GM19438 (cell line): ENCODE measurements around the gene NDUFC2.
"Not testable (repeated sequence)": the region's sequence is repeated elsewhere in the genome, so short reads cannot be mapped to it uniquely, and the experiment has no call there.

Experiments used
- ATAC-seq: cut with Tn5 transposase; IDR thresholded peaks from one replicate; pipeline ENCODE4 v1.9.1; 2021; ENCODE audit warnings: low read depth; ENCODE audit not compliant: unreplicated experiment

Gene NDUFC2

GRCh38 chr11:78079232-78080083, at the start of gene NDUFC2:
Gene NDUFC2, minus strand, starts transcription at chr11:78079862. Its CDS starts 118 bp downstream, at chr11:78079744.
- ATAC-seq: peak; percentile 87

- no peak for ATAC-seq
These were observed 47.7 kb upstream of the NDUFC2 start for GRCh38 chr11:78127403-78127802.

GRCh38 chr11:78112582-78113275, 33.1 kb upstream of the NDUFC2 start:
- ATAC-seq: peak; percentile 77

GRCh38 chr11:78111298-78111697, 31.6 kb upstream of the NDUFC2 start:
- no peak for ATAC-seq

- no peak for ATAC-seq
These were observed 31.2 kb upstream of the NDUFC2 start for GRCh38 chr11:78110830-78111229.

GRCh38 chr11:78110351-78110750, 30.7 kb upstream of the NDUFC2 start:
- ATAC-seq: no peak

GRCh38 chr11:78109081-78110015, 29.7 kb upstream of the NDUFC2 start:
- ATAC-seq: no peak

- no peak for ATAC-seq
These were observed 21.2 kb upstream of the NDUFC2 start for GRCh38 chr11:78100676-78101472.

- no peak for ATAC-seq
These were observed 20.6 kb upstream of the NDUFC2 start for GRCh38 chr11:78100261-78100660.

- ATAC-seq: no peak
These were observed 20.0 kb upstream of the NDUFC2 start for GRCh38 chr11:78099666-78100065.

GRCh38 chr11:78097666-78098385, 18.2 kb upstream of the NDUFC2 start:
- no peak for ATAC-seq

GRCh38 chr11:78094250-78094649, 14.6 kb upstream of the NDUFC2 start:
- ATAC-seq: no peak

- not testable (repeated sequence) for ATAC-seq
These were observed 6.9 kb upstream of the NDUFC2 start for GRCh38 chr11:78086521-78087074.

GRCh38 chr11:78085972-78086371, 6.3 kb upstream of the NDUFC2 start:
- no peak for ATAC-seq

GRCh38 chr11:78084506-78084905, 4.8 kb upstream of the NDUFC2 start:
- ATAC-seq: not testable (repeated sequence)

GRCh38 chr11:78083021-78083420, 3.4 kb upstream of the NDUFC2 start:
- no peak for ATAC-seq

GRCh38 chr11:78082146-78082545, 2.5 kb upstream of the NDUFC2 start:
- ATAC-seq: no peak

GRCh38 chr11:78081583-78081982, 1.9 kb upstream of the NDUFC2 start:
- no peak for ATAC-seq
